Thyroid gland (tissue), 4 donors: Measurements from ENCODE around the gene RPS2. TPM values are rescaled to one million over a fixed set of nuclear protein-coding genes. Genes with fewer than 3 reads are reported as not detected.
A peak's percentile ranks its signal among the peaks of the same experiment; 100 is the strongest.

Source experiments
- DNase-seq, 2 donors: peaks; one replicate each; pipeline ENCODE4 v3.0.0-alpha.2; 2019
- H3K27ac ChIP-seq, 3 donors: fragments of 200-600 bp; sonication (generic); 1 replicate in 2 of 3; 2 replicates in 1 of 3; pipeline ENCODE4 v1.5.1; 2016 to 2019; ENCODE audit warnings: mild to moderate bottlenecking in 1 of 3, moderate library complexity in 1 of 3
- H3K27me3 ChIP-seq: fragments of 200-600 bp; sonication (generic); one replicate; pipeline ENCODE4 v1.5.1; 2019
- H3K36me3 ChIP-seq, 2 donors: fragments of 200-600 bp; sonication (generic); one replicate each; pipeline ENCODE4 v1.5.1; 2016 to 2019
- H3K4me1 ChIP-seq, 2 donors: fragments of 200-600 bp; sonication (generic); one replicate each; pipeline ENCODE4 v1.5.1; 2017 to 2019
- H3K4me3 ChIP-seq, 3 donors: fragments of 200-600 bp; sonication (generic); replicated peaks in 1 of 3; 1 replicate in 2 of 3; 2 replicates in 1 of 3; pipeline ENCODE4 v1.5.1; 2016; ENCODE audit warnings: mild to moderate bottlenecking in 1 of 3
- H3K9me3 ChIP-seq: fragments of 200-600 bp; sonication (generic); one replicate; pipeline ENCODE4 v1.5.1; 2017
- POLR2A ChIP-seq, 2 donors: fragments of 450-650 bp; IDR thresholded peaks; one replicate each; pipeline ENCODE4 v1.6.1; 2017; ENCODE audit warnings: antibody characterized with exemption in 2 of 2, mild to moderate bottlenecking in 2 of 2, moderate library complexity in 1 of 2
- WGBS, 2 donors: methylation state at CpG; one replicate each; pipeline ENCODE4 v1.1.5; 2017; 5-methylcytosine and 5-hydroxymethylcytosine counted together
- intact Hi-C: fragments of 100-400 bp; cut with DNase I; formaldehyde crosslinking; loops from one replicate; pipeline ENCODE4 v1.15.1; 2023
- total RNA-seq, 4 donors: library from RNA; depleted of rRNA; stranded (reverse); fragments of >200 nt; gene quantifications; one replicate each; pipeline ENCODE4 v1.2.3, GENCODE V29; 2016
- TF ChIP-seq, protein P1 (sequence below), 6 experiments: fragments of 200-600 bp in 3 of 6; fragments of 450-650 bp in 3 of 6; sonication (generic) in 3 of 6; IDR thresholded peaks; one replicate each; pipeline ENCODE4 v1.5.1; 2016 to 2019; ENCODE audit warnings: antibody characterized with exemption in 6 of 6, mild to moderate bottlenecking in 2 of 6, inconsistent platforms in 1 of 6, moderate library complexity in 1 of 6

The RPS2 gene
- total RNA-seq, 4 donors from 2014 or later = 976 to 2,244 (median 1,167) TPM

DNA sequence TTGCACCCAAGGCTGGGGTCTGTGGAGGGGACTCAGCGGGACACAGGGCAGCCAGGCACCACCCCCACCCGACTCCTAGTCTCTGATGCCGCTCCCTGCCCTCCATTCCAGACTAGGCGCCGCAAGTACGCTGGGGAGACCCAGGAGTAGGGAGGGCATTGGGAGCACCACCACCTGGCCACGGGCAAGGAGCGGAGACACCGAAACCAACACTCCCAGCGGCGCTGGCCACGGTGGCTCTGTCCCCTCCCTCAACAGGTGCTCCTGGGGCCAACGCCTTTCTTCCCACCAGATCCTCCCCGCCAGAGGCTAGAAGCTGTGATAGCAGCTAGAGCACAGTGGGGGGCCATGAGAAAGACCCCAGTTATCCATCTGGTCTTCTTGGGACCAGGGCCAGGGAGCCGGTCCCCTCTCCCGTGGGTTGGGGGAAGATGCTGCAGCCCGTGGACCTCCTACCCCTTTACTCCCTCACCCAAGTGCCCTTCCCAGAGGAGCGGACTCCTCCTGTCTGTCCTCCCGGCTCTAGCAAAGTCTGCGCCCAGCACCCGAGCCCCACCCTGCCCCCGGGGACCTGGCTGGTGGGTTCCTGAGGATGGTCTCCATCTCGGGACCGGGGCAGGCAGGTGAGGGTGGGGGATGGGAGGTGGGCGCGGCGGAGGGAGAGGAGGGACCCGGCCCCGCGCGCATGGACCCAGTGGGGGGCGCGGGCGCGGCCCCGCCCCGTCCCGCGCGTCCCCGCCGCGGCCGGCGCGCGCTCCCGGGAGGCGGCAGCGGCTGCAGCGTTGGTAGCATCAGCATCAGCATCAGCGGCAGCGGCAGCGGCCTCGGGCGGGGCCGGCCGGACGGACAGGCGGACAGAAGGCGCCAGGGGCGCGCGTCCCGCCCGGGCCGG, 24.8 kb upstream of the RPS2 start, which contains the start of gene SYNGR3:
TSS of gene SYNGR3 (plus strand) at position 762 of the 892 bp plus-strand sequence. CDS start 133 bp downstream, outside the sequence.
- Histone ChIP-seq H3K36me3 (peaks cover 10 to 13% of the 10 kb centered on the region in 2 donors), H3K27ac (no peak within 1 kb of the TSS), H3K4me1 (peaks cover 24 to 45% of the 10 kb centered on the region in 2 donors), H3K4me3 (no peak within 1 kb of the TSS), H3K9me3 (no peaks in the 10 kb centered on the region), H3K27me3 (peaks cover 14% of the 10 kb centered on the region)
- WGBS, 2 donors = 8 to 19% methylated on average over 14 to 19 of the region's 67 CpGs
- TF ChIP-seq, protein P1, sequence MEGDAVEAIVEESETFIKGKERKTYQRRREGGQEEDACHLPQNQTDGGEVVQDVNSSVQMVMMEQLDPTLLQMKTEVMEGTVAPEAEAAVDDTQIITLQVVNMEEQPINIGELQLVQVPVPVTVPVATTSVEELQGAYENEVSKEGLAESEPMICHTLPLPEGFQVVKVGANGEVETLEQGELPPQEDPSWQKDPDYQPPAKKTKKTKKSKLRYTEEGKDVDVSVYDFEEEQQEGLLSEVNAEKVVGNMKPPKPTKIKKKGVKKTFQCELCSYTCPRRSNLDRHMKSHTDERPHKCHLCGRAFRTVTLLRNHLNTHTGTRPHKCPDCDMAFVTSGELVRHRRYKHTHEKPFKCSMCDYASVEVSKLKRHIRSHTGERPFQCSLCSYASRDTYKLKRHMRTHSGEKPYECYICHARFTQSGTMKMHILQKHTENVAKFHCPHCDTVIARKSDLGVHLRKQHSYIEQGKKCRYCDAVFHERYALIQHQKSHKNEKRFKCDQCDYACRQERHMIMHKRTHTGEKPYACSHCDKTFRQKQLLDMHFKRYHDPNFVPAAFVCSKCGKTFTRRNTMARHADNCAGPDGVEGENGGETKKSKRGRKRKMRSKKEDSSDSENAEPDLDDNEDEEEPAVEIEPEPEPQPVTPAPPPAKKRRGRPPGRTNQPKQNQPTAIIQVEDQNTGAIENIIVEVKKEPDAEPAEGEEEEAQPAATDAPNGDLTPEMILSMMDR (IDR thresholded peaks at IDR 0.05) = no peak
- no peak for TF ChIP-seq POLR2A (IDR thresholded peaks at IDR 0.05)
- DNase-seq = no peak
- intact Hi-C loops = no loop called here

- Histone ChIP-seq H3K27me3 (peaks cover 14% of the 10 kb centered on the region), H3K36me3 (peaks cover 10 to 13% of the 10 kb centered on the region in 2 donors), H3K27ac (no peak overlapping the region), H3K4me1 (peaks cover 20 to 40% of the 10 kb centered on the region in 2 donors), H3K4me3 (no peak overlapping the region), H3K9me3 (no peaks in the 10 kb centered on the region)
- intact Hi-C loops = no loop called here
- DNase-seq = no peak
- WGBS, 2 donors = 83 to 88% methylated on average over 8 to 10 of the region's 10 CpGs
- TF ChIP-seq, protein P1 (IDR thresholded peaks at IDR 0.05) = no peak
- no peak for TF ChIP-seq POLR2A (IDR thresholded peaks at IDR 0.05)
These were observed 22.6 kb upstream of the RPS2 start for GRCh38 chr16:1987198-1987597.

DNA sequence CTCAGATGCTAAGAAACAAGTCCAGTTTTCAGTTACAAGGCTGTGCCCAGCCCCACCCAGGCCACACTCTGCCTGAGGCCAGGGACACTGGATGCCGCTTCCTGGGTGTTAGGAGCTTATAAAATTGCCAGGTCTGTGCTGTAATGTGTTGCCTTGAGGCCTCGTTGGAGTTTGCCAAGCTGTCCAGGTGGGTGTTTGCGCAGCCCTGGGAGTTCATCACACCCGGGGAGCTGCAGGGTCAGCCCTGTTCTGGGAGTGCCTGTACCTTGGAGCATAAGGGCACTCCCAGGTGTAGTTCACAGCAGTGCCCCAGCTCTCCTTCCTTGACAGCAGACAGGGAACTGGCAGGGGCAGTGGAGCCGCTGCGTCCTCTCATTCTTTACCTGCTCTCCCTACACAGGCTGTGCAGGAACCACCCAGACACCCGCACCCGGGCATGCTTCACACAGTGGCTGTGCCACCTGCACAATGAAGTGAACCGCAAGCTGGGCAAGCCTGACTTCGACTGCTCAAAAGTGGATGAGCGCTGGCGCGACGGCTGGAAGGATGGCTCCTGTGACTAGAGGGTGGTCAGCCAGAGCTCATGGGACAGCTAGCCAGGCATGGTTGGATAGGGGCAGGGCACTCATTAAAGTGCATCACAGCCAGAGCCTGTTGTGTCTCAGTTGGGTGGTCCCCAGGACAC, 21.0 kb upstream of the RPS2 start:
- peaks cover 10 to 25% of the 10 kb centered on the region in 2 donors for H3K4me1 ChIP-seq
- WGBS, 2 donors = 98% methylated on average over 9 of the region's 14 CpGs
- no peak overlapping the region for H3K27ac ChIP-seq
- peaks cover 10 to 13% of the 10 kb centered on the region in 2 donors for H3K36me3 ChIP-seq
- no peak overlapping the region for H3K4me3 ChIP-seq
- TF ChIP-seq, protein P1 (IDR thresholded peaks at IDR 0.05) = no peak
- TF ChIP-seq POLR2A (IDR thresholded peaks at IDR 0.05) = no peak
- peaks cover 5% of the 10 kb centered on the region for H3K27me3 ChIP-seq
- no peaks in the 10 kb centered on the region for H3K9me3 ChIP-seq
- no peak for DNase-seq
- intact Hi-C loops = no loop called here

GRCh38 chr16:1984347-1985225, 20.0 kb upstream of the RPS2 start:
- intact Hi-C loops = no loop called here
- Histone ChIP-seq H3K4me1 (peaks cover 5 to 19% of the 10 kb centered on the region in 2 donors), H3K27ac (peak overlapping the region in 2 of 3 donors; percentile 57 to 62), H3K36me3 (peaks cover 10 to 13% of the 10 kb centered on the region in 2 donors), H3K9me3 (no peaks in the 10 kb centered on the region), H3K27me3 (no peaks in the 10 kb centered on the region), H3K4me3 (peak overlapping the region; percentile 46 to 85 (median 51))
- no peak for TF ChIP-seq POLR2A (IDR thresholded peaks at IDR 0.05)
- TF ChIP-seq, protein P1 (IDR thresholded peaks at IDR 0.05) = no peak
- peak in 1 of 2 donors; percentile 36 for DNase-seq
- 20 to 28% methylated on average over 26 to 34 of the region's 58 CpGs for WGBS, 2 donors
